ENCODE measurements around the gene AMPD3.

GRCh38 chr11:10418950-10419310, 36.1 kb upstream of the AMPD3 start:
- no peak for TF ChIP-seq CTCF (optimal IDR thresholded peaks at IDR 0.05 in 1 of 3, IDR thresholded peaks at IDR 0.05 in 1 of 3, conservative IDR thresholded peaks at IDR 0.05 in 1 of 3; ENCODE audit: extremely low read depth in 1 of 3, insufficient read depth in 2 of 3, low read length in 3 of 3)
- no peak for TF ChIP-seq EZH2 (IDR thresholded peaks at IDR 0.05; ENCODE audit: low read length)

All from keratinocyte (primary cell).